Kidney (tissue), 14 donors: ENCODE results near the gene ZNF75A. TPM values are rescaled to one million over a fixed set of nuclear protein-coding genes. Genes with fewer than 3 reads are reported as not detected.
A peak's percentile ranks its signal among the peaks of the same experiment; 100 is the strongest.

Source experiments
- DNase-seq, 5 donors: peaks; one replicate each; pipeline ENCODE4 v3.0.0-alpha.2; 2013 to 2020
- FAIRE-seq: peaks from 2 replicates; lab custom pipeline; 2012; peaks lifted over from hg19 to GRCh38; lab: Jason Lieb, UNC
- H3K27ac ChIP-seq, 2 donors: one replicate each; pipeline ENCODE4 v1.7.0; 2013; ENCODE audit warnings: low read depth in 2 of 2, low read length in 2 of 2, inconsistent platforms in 1 of 2
- H3K27me3 ChIP-seq: one replicate; pipeline ENCODE4 v1.7.1; 2013; ENCODE audit warnings: low read length, inconsistent platforms; ENCODE audit not compliant: control insufficient read depth, insufficient read depth
- H3K36me3 ChIP-seq, 3 donors: one replicate each; pipeline versions ENCODE4 v1.7.0 to v1.7.1; 2013; ENCODE audit warnings: low read length in 3 of 3, control low read depth in 1 of 3, inconsistent platforms in 1 of 3; ENCODE audit not compliant: insufficient read depth in 3 of 3, control insufficient read depth in 2 of 3
- H3K4me1 ChIP-seq, 3 donors: one replicate each; pipeline versions ENCODE4 v1.7.0 to v1.7.1; 2013; ENCODE audit warnings: low read length in 3 of 3, inconsistent platforms in 1 of 3, low read depth in 1 of 3; ENCODE audit not compliant: control insufficient read depth in 2 of 3, insufficient read depth in 2 of 3
- H3K4me3 ChIP-seq, 3 donors: one replicate each; pipeline versions ENCODE4 v1.7.0 to v1.8.1; 2013; ENCODE audit warnings: low read length in 3 of 3, control low read depth in 1 of 3, inconsistent platforms in 1 of 3
- H3K9ac ChIP-seq, 3 donors: one replicate each; pipeline versions ENCODE4 v1.7.0 to v1.7.1; 2013; ENCODE audit warnings: low read length in 3 of 3, control low read depth in 1 of 3, inconsistent platforms in 1 of 3
- H3K9me3 ChIP-seq, 3 donors: one replicate each; pipeline versions ENCODE4 v1.7.0 to v1.7.1; 2013; ENCODE audit warnings: low read length in 3 of 3, control low read depth in 1 of 3, inconsistent platforms in 1 of 3; ENCODE audit not compliant: control insufficient read depth in 2 of 3, insufficient read depth in 1 of 3
- CTCF ChIP-seq: IDR thresholded peaks from 3 replicates; pipeline ENCODE4 v1.5.1; 2012; ENCODE audit warnings: mild to moderate bottlenecking, moderate library complexity, borderline replicate concordance; ENCODE audit not compliant: insufficient read depth; ENCODE audit errors: extremely low read depth
- intact Hi-C: fragments of 100-400 bp; cut with DNase I; formaldehyde crosslinking; loops from one replicate; pipeline ENCODE4 v1.11.1; 2022
- polyA plus RNA-seq: library from polyadenylated mRNA; stranded (reverse); fragments of 350-450 nt; fragmentation: Illumina TruSeq; extraction: RNeasy Lipid Tissue Mini Kit (QIAGEN cat#74804); gene quantifications from one replicate; pipeline ENCODE4 v1.2.3, GENCODE V29; 2014; ENCODE audit warnings: low read depth, low replicate concordance; ENCODE audit not compliant: insufficient read depth
- total RNA-seq: library from RNA; stranded (reverse); fragmentation: NEBNext Ultra II Directional; extraction: Animal tissue kit (Norgen Biotek cat#: 25700); gene quantifications from one replicate; pipeline ENCODE4 v1.2.1, GENCODE V29; 2021
- donor health status: control.
- donor health status: control.
- donor health status: control.
- donor health status: control.
- donor health status: control.
- donor health status: DM: yes; HTN: yes; CAD: no.
- donor health status: Normal renal cell carcinoma (clear cell type).

Gene ZNF75A
- total and polyA plus RNA-seq, 2 donors from 2014 or later = 14.3 to 41.3 TPM

GRCh38 chr16:3274490-3274889 lies 30.8 kb upstream of the ZNF75A start:
- Histone ChIP-seq H3K36me3 (no peaks in the 10 kb centered on the region), H3K27ac (no peak overlapping the region), H3K4me1 (no peaks in the 10 kb centered on the region), H3K4me3 (no peak overlapping the region), H3K27me3 (no peaks in the 10 kb centered on the region), H3K9me3 (no peaks in the 10 kb centered on the region), H3K9ac (no peak overlapping the region)
- FAIRE-seq (no peak), DNase-seq (peak in 3 of 5 donors; percentile 51 to 64 (median 60))
- intact Hi-C loops = no loop called here
- no peak for TF ChIP-seq CTCF

GRCh38 chr16:3274947-3275346 lies 30.4 kb upstream of the ZNF75A start:
- FAIRE-seq (no peak), DNase-seq (no peak)
- no peaks in the 10 kb centered on the region for H3K9me3 ChIP-seq
- no peak overlapping the region for H3K9ac ChIP-seq
- H3K27ac ChIP-seq = peak overlapping the region in 1 of 2 donors; percentile 1
- no peak overlapping the region for H3K4me3 ChIP-seq
- H3K36me3 ChIP-seq = no peaks in the 10 kb centered on the region
- intact Hi-C loops = no loop called here
- no peak for TF ChIP-seq CTCF
- H3K4me1 ChIP-seq = no peaks in the 10 kb centered on the region
- H3K27me3 ChIP-seq = no peaks in the 10 kb centered on the region

GRCh38 chr16:3276679-3277078 lies 28.6 kb upstream of the ZNF75A start:
- Histone ChIP-seq H3K9ac (no peak overlapping the region), H3K4me3 (no peak overlapping the region), H3K27me3 (no peaks in the 10 kb centered on the region), H3K36me3 (no peaks in the 10 kb centered on the region), H3K27ac (no peak overlapping the region), H3K4me1 (no peaks in the 10 kb centered on the region), H3K9me3 (no peaks in the 10 kb centered on the region)
- no peak for DNase-seq
- no peak for TF ChIP-seq CTCF
- no peak for FAIRE-seq
- intact Hi-C loops = no loop called here
